ENCODE results near the gene CALR. TPM values are rescaled to one million over a fixed set of nuclear protein-coding genes. Genes with fewer than 3 reads are reported as not detected.

The CALR gene
- total and polyA plus RNA-seq, 9 of the 15 experiments (the other 6 are each of a cell fraction or from before 2014, with no cell fraction given) = 126 to 811 (median 642) TPM

- TF ChIP-seq, protein P1, sequence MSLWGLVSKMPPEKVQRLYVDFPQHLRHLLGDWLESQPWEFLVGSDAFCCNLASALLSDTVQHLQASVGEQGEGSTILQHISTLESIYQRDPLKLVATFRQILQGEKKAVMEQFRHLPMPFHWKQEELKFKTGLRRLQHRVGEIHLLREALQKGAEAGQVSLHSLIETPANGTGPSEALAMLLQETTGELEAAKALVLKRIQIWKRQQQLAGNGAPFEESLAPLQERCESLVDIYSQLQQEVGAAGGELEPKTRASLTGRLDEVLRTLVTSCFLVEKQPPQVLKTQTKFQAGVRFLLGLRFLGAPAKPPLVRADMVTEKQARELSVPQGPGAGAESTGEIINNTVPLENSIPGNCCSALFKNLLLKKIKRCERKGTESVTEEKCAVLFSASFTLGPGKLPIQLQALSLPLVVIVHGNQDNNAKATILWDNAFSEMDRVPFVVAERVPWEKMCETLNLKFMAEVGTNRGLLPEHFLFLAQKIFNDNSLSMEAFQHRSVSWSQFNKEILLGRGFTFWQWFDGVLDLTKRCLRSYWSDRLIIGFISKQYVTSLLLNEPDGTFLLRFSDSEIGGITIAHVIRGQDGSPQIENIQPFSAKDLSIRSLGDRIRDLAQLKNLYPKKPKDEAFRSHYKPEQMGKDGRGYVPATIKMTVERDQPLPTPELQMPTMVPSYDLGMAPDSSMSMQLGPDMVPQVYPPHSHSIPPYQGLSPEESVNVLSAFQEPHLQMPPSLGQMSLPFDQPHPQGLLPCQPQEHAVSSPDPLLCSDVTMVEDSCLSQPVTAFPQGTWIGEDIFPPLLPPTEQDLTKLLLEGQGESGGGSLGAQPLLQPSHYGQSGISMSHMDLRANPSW (CRISPR knock-in tag; IDR thresholded peaks at IDR 0.05) = no peak
- TF ChIP-seq TAF9B (IDR thresholded peaks at IDR 0.05; ENCODE audit: partially characterized antibody) (no peak), CAMTA2 (CRISPR knock-in tag; conservative IDR thresholded peaks at IDR 0.05) (no peak), ZNF589 (CRISPR knock-in tag; IDR thresholded peaks at IDR 0.05; ENCODE audit: low read depth) (peak; percentile 69; the same call in 1 of the 2 replicates), ZNF12 (CRISPR knock-in tag; IDR thresholded peaks at IDR 0.05) (no peak)
- TF ChIP-seq, protein P2, sequence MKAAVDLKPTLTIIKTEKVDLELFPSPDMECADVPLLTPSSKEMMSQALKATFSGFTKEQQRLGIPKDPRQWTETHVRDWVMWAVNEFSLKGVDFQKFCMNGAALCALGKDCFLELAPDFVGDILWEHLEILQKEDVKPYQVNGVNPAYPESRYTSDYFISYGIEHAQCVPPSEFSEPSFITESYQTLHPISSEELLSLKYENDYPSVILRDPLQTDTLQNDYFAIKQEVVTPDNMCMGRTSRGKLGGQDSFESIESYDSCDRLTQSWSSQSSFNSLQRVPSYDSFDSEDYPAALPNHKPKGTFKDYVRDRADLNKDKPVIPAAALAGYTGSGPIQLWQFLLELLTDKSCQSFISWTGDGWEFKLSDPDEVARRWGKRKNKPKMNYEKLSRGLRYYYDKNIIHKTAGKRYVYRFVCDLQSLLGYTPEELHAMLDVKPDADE (conservative IDR thresholded peaks at IDR 0.05; ENCODE audit: control insufficient read depth, low read depth, low read length) = peak; percentile 61; the same call in 1 of the 2 replicates
- TF ChIP-seq, protein P3, sequence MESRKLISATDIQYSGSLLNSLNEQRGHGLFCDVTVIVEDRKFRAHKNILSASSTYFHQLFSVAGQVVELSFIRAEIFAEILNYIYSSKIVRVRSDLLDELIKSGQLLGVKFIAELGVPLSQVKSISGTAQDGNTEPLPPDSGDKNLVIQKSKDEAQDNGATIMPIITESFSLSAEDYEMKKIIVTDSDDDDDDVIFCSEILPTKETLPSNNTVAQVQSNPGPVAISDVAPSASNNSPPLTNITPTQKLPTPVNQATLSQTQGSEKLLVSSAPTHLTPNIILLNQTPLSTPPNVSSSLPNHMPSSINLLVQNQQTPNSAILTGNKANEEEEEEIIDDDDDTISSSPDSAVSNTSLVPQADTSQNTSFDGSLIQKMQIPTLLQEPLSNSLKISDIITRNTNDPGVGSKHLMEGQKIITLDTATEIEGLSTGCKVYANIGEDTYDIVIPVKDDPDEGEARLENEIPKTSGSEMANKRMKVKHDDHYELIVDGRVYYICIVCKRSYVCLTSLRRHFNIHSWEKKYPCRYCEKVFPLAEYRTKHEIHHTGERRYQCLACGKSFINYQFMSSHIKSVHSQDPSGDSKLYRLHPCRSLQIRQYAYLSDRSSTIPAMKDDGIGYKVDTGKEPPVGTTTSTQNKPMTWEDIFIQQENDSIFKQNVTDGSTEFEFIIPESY (CRISPR knock-in tag; IDR thresholded peaks at IDR 0.05) = no peak
- TF ChIP-seq, protein P4, sequence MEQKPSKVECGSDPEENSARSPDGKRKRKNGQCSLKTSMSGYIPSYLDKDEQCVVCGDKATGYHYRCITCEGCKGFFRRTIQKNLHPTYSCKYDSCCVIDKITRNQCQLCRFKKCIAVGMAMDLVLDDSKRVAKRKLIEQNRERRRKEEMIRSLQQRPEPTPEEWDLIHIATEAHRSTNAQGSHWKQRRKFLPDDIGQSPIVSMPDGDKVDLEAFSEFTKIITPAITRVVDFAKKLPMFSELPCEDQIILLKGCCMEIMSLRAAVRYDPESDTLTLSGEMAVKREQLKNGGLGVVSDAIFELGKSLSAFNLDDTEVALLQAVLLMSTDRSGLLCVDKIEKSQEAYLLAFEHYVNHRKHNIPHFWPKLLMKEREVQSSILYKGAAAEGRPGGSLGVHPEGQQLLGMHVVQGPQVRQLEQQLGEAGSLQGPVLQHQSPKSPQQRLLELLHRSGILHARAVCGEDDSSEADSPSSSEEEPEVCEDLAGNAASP (IDR thresholded peaks at IDR 0.05) = no peak
These were observed 46.8 kb downstream of the CALR start (continued) for GRCh38 chr19:12985049-12985776.
